GM06990 (cell line): ENCODE data around the gene ARMC5.

Experiments used
- DNase-seq: peaks from one replicate; pipeline ENCODE4 v3.0.0-alpha.2; 2011; ENCODE audit not compliant: insufficient read length; ENCODE audit errors: extremely low read depth
- H3K27me3 ChIP-seq: replicated peaks from 2 replicates; pipeline ENCODE4 v1.6.0; 2011; ENCODE audit warnings: low read length; ENCODE audit not compliant: control insufficient read depth, insufficient read depth
- H3K36me3 ChIP-seq: 2 replicates; pipeline ENCODE4 v1.5.1; 2011; ENCODE audit warnings: low read length; ENCODE audit not compliant: control insufficient read depth, insufficient read depth
- H3K4me3 ChIP-seq: replicated peaks from 2 replicates; pipeline ENCODE4 v1.5.1; 2011; ENCODE audit warnings: low read depth, mild to moderate bottlenecking, control low read depth, low read length
- TF ChIP-seq, protein P1 (sequence below): IDR thresholded peaks from 2 replicates; pipeline ENCODE4 v1.5.1; 2011; ENCODE audit warnings: low read length, control low read depth, mild to moderate bottlenecking, inconsistent platforms; ENCODE audit not compliant: insufficient read depth, poor library complexity, severe bottlenecking

The ARMC5 gene, protein sequence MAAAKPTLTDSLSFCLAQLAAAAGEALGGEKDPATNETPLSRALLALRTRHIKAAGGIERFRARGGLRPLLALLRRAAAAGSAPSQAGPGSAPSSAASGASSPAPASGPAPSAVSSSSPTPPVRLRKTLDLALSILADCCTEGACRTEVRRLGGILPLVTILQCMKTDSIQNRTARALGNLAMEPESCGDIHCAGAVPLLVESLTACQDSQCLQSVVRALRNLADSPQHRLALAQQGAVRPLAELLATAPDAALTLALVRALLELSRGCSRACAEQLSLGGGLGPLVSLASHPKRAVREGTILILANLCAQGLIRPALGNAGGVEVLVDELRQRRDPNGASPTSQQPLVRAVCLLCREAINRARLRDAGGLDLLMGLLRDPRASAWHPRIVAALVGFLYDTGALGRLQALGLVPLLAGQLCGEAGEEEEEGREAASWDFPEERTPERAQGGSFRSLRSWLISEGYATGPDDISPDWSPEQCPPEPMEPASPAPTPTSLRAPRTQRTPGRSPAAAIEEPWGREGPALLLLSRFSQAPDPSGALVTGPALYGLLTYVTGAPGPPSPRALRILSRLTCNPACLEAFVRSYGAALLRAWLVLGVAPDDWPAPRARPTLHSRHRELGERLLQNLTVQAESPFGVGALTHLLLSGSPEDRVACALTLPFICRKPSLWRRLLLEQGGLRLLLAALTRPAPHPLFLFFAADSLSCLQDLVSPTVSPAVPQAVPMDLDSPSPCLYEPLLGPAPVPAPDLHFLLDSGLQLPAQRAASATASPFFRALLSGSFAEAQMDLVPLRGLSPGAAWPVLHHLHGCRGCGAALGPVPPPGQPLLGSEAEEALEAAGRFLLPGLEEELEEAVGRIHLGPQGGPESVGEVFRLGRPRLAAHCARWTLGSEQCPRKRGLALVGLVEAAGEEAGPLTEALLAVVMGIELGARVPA

DNA sequence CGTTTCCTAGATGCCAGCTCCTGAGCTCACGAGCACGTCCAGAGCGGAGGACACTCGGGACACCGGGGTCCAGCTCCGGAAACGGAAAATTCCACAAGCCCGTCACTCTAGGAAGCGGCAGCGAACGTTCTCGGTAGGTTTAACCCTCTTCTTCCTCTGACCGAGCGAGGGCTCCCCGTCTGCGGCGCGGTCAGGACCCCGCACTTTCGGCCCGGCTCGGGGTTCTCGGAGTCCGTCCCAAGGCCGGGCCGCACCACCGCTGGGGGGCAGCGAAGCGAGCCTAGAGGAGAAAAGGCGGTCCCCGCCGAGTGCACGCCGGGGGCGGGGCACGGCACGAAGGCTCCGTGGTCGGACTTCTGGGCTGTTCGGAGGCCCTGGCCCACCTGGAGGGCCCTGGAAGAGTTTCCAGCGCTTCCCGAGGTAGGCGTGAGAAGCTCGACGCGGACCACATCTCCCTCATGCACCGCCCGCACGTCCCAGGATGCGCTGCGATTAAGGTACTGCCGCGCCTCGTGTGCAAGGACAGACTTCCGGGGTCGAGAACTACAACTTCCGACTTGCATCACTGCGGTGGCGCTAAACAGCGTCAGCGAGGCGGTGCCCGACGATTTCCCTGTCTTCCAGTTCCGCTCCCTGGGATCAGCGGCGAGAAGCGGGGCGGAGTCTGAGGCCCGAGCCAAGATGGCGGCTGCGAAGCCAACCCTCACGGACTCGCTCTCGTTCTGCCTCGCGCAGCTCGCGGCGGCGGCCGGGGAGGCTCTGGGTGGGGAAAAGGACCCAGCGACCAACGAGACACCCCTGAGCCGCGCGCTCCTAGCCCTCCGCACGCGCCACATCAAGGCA, at the start of gene ARMC5:
TSS of gene ARMC5 (plus strand) at position 658 of the 843 bp plus-strand sequence. CDS start at position 682, 24 bp downstream.
- peak; percentile 96 for DNase-seq
- Histone ChIP-seq H3K27me3 (no peaks in the 10 kb centered on the region), H3K4me3 (peak within 1 kb of the TSS; percentile 74), H3K36me3 (peaks cover 7% of the 10 kb centered on the region)
- TF ChIP-seq, protein P1, sequence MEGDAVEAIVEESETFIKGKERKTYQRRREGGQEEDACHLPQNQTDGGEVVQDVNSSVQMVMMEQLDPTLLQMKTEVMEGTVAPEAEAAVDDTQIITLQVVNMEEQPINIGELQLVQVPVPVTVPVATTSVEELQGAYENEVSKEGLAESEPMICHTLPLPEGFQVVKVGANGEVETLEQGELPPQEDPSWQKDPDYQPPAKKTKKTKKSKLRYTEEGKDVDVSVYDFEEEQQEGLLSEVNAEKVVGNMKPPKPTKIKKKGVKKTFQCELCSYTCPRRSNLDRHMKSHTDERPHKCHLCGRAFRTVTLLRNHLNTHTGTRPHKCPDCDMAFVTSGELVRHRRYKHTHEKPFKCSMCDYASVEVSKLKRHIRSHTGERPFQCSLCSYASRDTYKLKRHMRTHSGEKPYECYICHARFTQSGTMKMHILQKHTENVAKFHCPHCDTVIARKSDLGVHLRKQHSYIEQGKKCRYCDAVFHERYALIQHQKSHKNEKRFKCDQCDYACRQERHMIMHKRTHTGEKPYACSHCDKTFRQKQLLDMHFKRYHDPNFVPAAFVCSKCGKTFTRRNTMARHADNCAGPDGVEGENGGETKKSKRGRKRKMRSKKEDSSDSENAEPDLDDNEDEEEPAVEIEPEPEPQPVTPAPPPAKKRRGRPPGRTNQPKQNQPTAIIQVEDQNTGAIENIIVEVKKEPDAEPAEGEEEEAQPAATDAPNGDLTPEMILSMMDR = peak; percentile 81

DNA sequence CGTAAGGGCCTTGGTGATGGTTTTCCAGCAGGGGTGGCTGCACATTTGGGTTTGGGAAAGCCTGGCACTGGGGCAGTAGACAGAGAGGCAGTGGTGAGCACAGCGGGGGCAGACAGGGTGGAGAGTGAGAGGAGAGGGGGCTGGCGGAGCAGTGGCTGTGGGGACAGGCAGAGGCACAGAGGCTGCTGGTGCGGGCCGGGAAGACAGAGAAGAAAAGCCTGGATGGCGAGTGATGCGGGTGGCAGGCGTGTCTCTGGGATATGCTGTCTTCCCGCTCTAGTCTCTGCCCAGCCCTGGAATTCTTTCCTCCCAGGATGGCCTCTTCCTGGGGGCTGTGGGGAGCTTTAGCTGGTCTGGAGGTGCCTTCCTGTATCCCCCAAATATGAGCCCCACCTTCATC, 49.2 kb upstream of the ARMC5 start:
- TF ChIP-seq, protein P1 = no peak
- no peak overlapping the region for H3K4me3 ChIP-seq
- H3K36me3 ChIP-seq = no peaks in the 10 kb centered on the region
- DNase-seq = no peak
- H3K27me3 ChIP-seq = no peaks in the 10 kb centered on the region; the same call in 1 of the 2 replicates

DNA sequence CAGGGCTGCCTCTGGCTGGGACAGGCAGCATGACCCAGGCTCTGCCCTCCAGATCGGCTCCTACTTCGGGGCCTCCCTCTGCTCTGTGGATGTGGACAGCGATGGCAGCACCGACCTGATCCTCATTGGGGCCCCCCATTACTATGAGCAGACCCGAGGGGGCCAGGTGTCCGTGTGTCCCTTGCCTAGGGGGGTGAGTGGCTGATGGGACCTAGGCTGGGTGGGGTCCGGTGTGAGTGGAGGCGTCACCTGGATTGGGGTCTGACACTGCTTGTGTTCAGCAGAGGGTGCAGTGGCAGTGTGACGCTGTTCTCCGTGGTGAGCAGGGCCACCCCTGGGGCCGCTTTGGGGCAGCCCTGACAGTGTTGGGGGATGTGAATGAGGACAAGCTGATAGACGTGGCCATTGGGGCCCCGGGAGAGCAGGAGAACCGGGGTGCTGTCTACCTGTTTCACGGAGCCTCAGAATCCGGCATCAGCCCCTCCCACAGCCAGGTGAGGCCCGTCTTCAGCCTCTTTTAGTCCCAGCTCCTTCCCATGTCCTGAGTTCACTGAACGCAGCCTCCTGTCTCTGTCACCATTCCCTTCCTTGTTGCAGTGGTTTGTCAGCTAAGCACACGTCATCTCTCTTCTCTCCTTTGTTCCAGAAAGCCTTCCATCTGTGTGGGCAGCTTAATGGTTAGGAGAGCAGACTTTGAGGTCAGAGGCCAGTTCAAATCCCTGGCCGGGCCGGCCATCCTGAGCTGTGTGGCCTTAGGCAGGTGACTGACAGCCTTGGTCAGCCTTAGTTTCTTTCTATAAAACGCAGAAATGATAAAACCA, 48.1 kb upstream of the ARMC5 start:
- Histone ChIP-seq H3K27me3 (no peaks in the 10 kb centered on the region; the same call in 1 of the 2 replicates), H3K4me3 (no peak overlapping the region), H3K36me3 (no peaks in the 10 kb centered on the region)
- TF ChIP-seq, protein P1 = no peak
- DNase-seq = no peak

DNA sequence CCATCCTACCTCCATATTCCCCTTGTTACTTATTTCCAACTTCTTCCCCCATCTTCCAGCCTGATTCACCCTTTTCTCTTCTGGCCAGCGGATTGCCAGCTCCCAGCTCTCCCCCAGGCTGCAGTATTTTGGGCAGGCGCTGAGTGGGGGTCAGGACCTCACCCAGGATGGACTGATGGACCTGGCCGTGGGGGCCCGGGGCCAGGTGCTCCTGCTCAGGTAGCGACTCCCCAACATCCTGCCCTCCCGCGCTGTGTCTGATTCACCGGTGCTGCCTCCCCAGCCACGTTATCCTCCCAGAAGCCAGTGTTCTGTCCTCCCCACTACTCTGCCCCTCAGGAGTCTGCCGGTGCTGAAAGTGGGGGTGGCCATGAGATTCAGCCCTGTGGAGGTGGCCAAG, 46.6 kb upstream of the ARMC5 start:
- DNase-seq = no peak
- H3K36me3 ChIP-seq = no peaks in the 10 kb centered on the region
- H3K4me3 ChIP-seq = no peak overlapping the region
- TF ChIP-seq, protein P1 = no peak
- H3K27me3 ChIP-seq = no peaks in the 10 kb centered on the region; the same call in 1 of the 2 replicates
